A549 (cell line): Measurements from ENCODE around the gene OTUB2. TPM values are rescaled to one million over a fixed set of nuclear protein-coding genes. Genes with fewer than 3 reads are reported as not detected.

Experiments used
- ATAC-seq, 2 experiments: fragments of 200-7000 bp in 1 of 2; fragments of >200 bp in 1 of 2; cut with Nextera tagmentation in 1 of 2; cut with Tn5 transposase in 1 of 2; 3 replicates each; pipeline versions ENCODE4 v1.8.0 to v1.9.1; 2018 to 2020; ENCODE audit warnings: mild to moderate bottlenecking in 1 of 2, moderate library complexity in 1 of 2
- CTCF ChIA-PET: fragments of 300-600 bp; sonication (Branson Sonifier 250); formaldehyde crosslinking; extraction: SDS; loops from one replicate; lab custom pipeline; 2021; ENCODE audit warnings: antibody characterized with exemption, inconsistent platforms; lab: Yijun Ruan, JAX
- POLR2A ChIA-PET: fragments of 350-600 bp; formaldehyde crosslinking; extraction: SDS; loops from one replicate; lab custom pipeline; 2021; ENCODE audit warnings: antibody characterized with exemption, inconsistent platforms; lab: Yijun Ruan, JAX
- DNase-seq, 2 experiments: peaks; one replicate each; pipeline versions ENCODE4 v3.0.0 to v3.0.0-alpha.2; 2011 to 2016; ENCODE audit warnings: low read depth in 1 of 2, low spot score in 1 of 2
- FAIRE-seq: peaks from 2 replicates; lab custom pipeline; 2011; peaks lifted over from hg19 to GRCh38; lab: Jason Lieb, UNC
- H3K27ac ChIP-seq, 2 experiments: fragments of >200 bp; sonication (Bioruptor Twin); formaldehyde crosslinking; 3 replicates each; pipeline ENCODE4 v1.5.1; 2016 to 2017
- H3K4me1 ChIP-seq: fragments of >200 bp; sonication (Bioruptor Twin); formaldehyde crosslinking; 3 replicates; pipeline ENCODE4 v1.6.1; 2016
- H3K4me2 ChIP-seq: fragments of >200 bp; sonication (Bioruptor Twin); formaldehyde crosslinking; 3 replicates; pipeline ENCODE4 v1.6.1; 2016
- H3K4me3 ChIP-seq: fragments of >200 bp; sonication (Bioruptor Twin); formaldehyde crosslinking; 3 replicates; pipeline ENCODE4 v1.5.1; 2016
- H3K9me3 ChIP-seq: fragments of >200 bp; sonication (Bioruptor Twin); formaldehyde crosslinking; 3 replicates; pipeline ENCODE4 v1.6.1; 2016
- BCL3 ChIP-seq: fragments of >200 bp; sonication (Bioruptor Twin); formaldehyde crosslinking; IDR thresholded peaks from 3 replicates; pipeline ENCODE4 v1.6.1; 2016
- CEBPB ChIP-seq, 2 experiments: fragments of >200 bp in 1 of 2; sonication (Bioruptor Twin) in 1 of 2; formaldehyde crosslinking in 1 of 2; IDR thresholded peaks; 2 replicates each; pipeline ENCODE4 v1.6.1; 2012 to 2016
- CTCF ChIP-seq: fragments of >200 bp; sonication (Bioruptor Twin); formaldehyde crosslinking; IDR thresholded peaks from 3 replicates; pipeline ENCODE4 v1.5.1; 2016
- E2F6 ChIP-seq: IDR thresholded peaks from 2 replicates; pipeline ENCODE4 v1.6.1; 2012; ENCODE audit warnings: low read depth, borderline replicate concordance
- EHF ChIP-seq: fragments of 250-450 bp; sonication (Bioruptor Pico); IDR thresholded peaks from 2 replicates; pipeline ENCODE4 v1.5.0; 2020; ENCODE audit warnings: mild to moderate bottlenecking
- EHMT2 ChIP-seq: fragments of 200-600 bp; sonication (generic); IDR thresholded peaks from 2 replicates; pipeline ENCODE4 v1.6.1; 2016; ENCODE audit warnings: antibody characterized with exemption, low read depth, mild to moderate bottlenecking, moderate library complexity
- EP300 ChIP-seq, 2 experiments: fragments of >200 bp; sonication (Bioruptor Twin); formaldehyde crosslinking; IDR thresholded peaks; 2 replicates in 1 of 2; 3 replicates in 1 of 2; pipeline ENCODE4 v1.6.1; 2016 to 2017
- FOSB ChIP-seq: fragments of 250-450 bp; sonication (Bioruptor Pico); IDR thresholded peaks from 2 replicates; pipeline ENCODE4 v1.5.0; 2020; ENCODE audit warnings: mild to moderate bottlenecking, moderate library complexity
- GATA3 ChIP-seq: IDR thresholded peaks from 2 replicates; pipeline ENCODE4 v1.6.1; 2012; ENCODE audit warnings: borderline replicate concordance
- HEYL ChIP-seq: fragments of 250-450 bp; sonication (Bioruptor Pico); IDR thresholded peaks from 2 replicates; pipeline ENCODE4 v1.8.0; 2021; ENCODE audit warnings: mild to moderate bottlenecking, moderate library complexity
- HOXB13 ChIP-seq: fragments of 250-450 bp; sonication (Bioruptor Pico); IDR thresholded peaks from 2 replicates; pipeline ENCODE4 v1.5.0; 2020; ENCODE audit warnings: low read depth, mild to moderate bottlenecking, moderate library complexity
- NPAS2 ChIP-seq: fragments of 250-450 bp; sonication (Bioruptor Pico); IDR thresholded peaks from 2 replicates; pipeline ENCODE4 v1.8.0; 2022; ENCODE audit warnings: mild to moderate bottlenecking, moderate library complexity, borderline replicate concordance
- PHF8 ChIP-seq: fragments of 200-600 bp; sonication (generic); IDR thresholded peaks from 2 replicates; pipeline ENCODE4 v1.6.1; 2016; ENCODE audit warnings: low read depth, mild to moderate bottlenecking, antibody characterized with exemption, moderate library complexity, borderline replicate concordance
- RAD21 ChIP-seq, 2 experiments: fragments of >200 bp in 1 of 2; sonication (Bioruptor Twin) in 1 of 2; formaldehyde crosslinking in 1 of 2; IDR thresholded peaks in 1 of 2; conservative IDR thresholded peaks in 1 of 2; 2 replicates in 1 of 2; 3 replicates in 1 of 2; pipeline ENCODE4 v1.6.1; 2012 to 2018; ENCODE audit warnings: inconsistent platforms in 1 of 2
- RARB ChIP-seq: fragments of 250-450 bp; sonication (Bioruptor Pico); IDR thresholded peaks from 2 replicates; pipeline ENCODE4 v1.8.0; 2021; ENCODE audit warnings: mild to moderate bottlenecking, moderate library complexity
- RCOR1 ChIP-seq: fragments of 150-350 bp; IDR thresholded peaks from 2 replicates; pipeline ENCODE4 v1.6.1; 2014; ENCODE audit warnings: antibody characterized with exemption, low read length, low read depth
- RNF2 ChIP-seq: fragments of 200-600 bp; sonication (generic); IDR thresholded peaks from 2 replicates; pipeline ENCODE4 v1.6.1; 2016; ENCODE audit warnings: low read depth, mild to moderate bottlenecking, antibody characterized with exemption, moderate library complexity, borderline replicate concordance
- SMC3 ChIP-seq: fragments of >200 bp; sonication (Bioruptor Twin); formaldehyde crosslinking; IDR thresholded peaks from 3 replicates; pipeline ENCODE4 v1.6.1; 2018; ENCODE audit warnings: inconsistent platforms
- ZFP36 ChIP-seq: fragments of 450-650 bp; IDR thresholded peaks from 2 replicates; pipeline ENCODE4 v1.6.1; 2014; ENCODE audit warnings: borderline replicate concordance; ENCODE audit not compliant: partially characterized antibody
- WGBS: methylation state at CpG from one replicate; pipeline ENCODE4 v1.1.6; 2017; ENCODE audit errors: missing lambda C conversion rate; 5-methylcytosine and 5-hydroxymethylcytosine counted together
- polyA plus RNA-seq, 4 experiments: library from polyadenylated mRNA; depleted of rRNA in 3 of 4; stranded (reverse); fragments of >200 nt; fragmentation: RNase III in 1 of 4; extraction: RNeasy Plus Mini Kit Qiagen cat#74134 plus additional on column Dnase treatment in 1 of 4; gene quantifications; 2 replicates in 3 of 4; 3 replicates in 1 of 4; pipeline ENCODE4 v1.2.3, GENCODE V29; 2011 to 2017

OTUB2 gene
- polyA plus RNA-seq, 2 of the 4 experiments (the other 2 are of a cell fraction) = 1.2 to 2.5 TPM

DNA sequence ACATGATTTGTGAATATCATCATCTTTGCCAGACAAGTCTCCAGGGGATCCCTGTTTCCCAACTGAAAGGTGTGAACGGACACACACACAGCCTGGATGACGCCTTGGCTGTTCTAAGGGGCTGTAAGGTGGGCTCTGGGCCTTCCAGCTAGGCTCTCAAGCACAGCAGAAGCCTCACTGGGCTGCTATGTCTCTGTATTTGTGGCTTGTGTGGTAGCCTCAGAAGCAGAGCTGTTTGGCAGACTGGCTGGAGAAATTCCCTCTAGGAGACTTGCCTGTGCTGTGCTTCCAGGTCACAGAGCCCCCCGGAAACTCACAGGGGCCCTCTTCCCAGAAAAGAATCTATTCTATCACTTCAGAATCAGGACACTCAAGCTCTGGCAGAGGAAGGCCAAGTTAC lies 21.4 kb downstream of the OTUB2 start (continued):
- TF ChIP-seq BCL3 (no peak), FOSB (no peak)
- TF ChIP-seq, all 56 proteins: peak for 0

DNA sequence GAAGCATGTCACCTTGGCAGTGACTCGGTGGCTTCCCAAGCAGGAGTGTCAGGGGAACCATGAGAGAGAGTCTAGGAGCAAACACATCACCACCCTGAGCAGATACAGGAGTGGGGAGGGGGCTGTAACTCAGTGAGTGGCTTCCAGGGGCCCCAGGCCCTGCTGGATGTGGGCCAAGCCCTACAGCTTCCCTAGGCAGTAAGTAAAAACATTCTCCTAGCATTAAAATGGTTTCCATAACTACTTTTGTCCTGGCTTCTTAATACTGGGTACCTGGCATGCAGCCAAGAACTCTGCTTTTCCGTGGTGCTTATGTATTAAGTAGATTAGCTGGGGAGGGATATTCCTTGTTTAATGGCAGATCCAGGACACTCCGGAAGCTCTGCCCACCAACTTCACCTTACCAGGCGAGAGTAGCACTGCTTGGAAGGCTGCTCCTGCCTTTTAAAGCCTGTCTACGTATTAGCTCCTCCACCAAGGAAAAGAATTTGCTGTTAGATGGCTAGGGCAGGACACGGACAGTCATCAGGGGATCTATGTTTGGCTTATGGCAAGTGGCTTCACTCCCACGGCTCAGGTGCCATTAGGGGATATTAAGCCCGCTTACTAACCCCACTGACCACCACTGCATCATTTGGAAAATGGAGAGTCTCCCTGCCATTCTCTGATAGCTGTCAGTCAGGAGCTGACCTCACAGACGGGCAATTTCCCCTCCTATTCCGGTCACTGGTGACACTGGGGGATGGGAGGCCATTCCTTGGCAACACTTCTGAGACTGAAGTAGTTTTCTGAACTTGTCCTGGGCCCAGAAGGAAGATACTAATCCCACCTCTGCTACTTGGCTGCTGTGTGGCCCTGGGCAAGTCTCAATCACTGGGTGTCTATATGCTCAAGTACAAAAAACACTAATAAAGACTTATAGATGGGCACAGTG lies 22.8 kb downstream of the OTUB2 start:
- H3K4me1 ChIP-seq = no peaks in the 10 kb centered on the region
- CTCF ChIA-PET = interaction anchor here (1.3 to 10.9 kb wide), 5 partner anchors 12 to 109 kb away, joined by 3 to 82 read pairs (median 14); no protein-coding TSS in a partner anchor
- no peak for TF ChIP-seq CEBPB (IDR thresholded peaks at IDR 0.05)
- no peak for TF ChIP-seq RCOR1
- TF ChIP-seq EHF (CRISPR knock-in tag) = no peak
- TF ChIP-seq RAD21 (conservative IDR thresholded peaks at IDR 0.05 in 1 of 2, IDR thresholded peaks at IDR 0.05 in 1 of 2) = no peak
- TF ChIP-seq, all 56 proteins: peak for 0
- POLR2A ChIA-PET = no interaction called here
- DNase-seq = no peak
- FAIRE-seq = no peak
- no peak overlapping the region for H3K4me2 ChIP-seq
- 84% methylated on average over 10 of the region's 10 CpGs for WGBS
- no peaks in the 10 kb centered on the region for H3K9me3 ChIP-seq
- no peak overlapping the region for H3K4me3 ChIP-seq
- H3K27ac ChIP-seq = no peak overlapping the region
- no peak for ATAC-seq

GRCh38 chr14:94049625-94050023 lies 23.5 kb downstream of the OTUB2 start:
- no peak overlapping the region for H3K4me3 ChIP-seq
- FAIRE-seq (no peak), ATAC-seq (no peak), DNase-seq (no peak)
- ChIA-PET CTCF (interaction anchor here (1.3 to 10.9 kb wide), 4 partner anchors 11 to 110 kb away, joined by 3 to 82 read pairs (median 14); no protein-coding TSS in a partner anchor), POLR2A (no interaction called here)
- H3K9me3 ChIP-seq = no peaks in the 10 kb centered on the region
- H3K27ac ChIP-seq = no peak overlapping the region
- no peaks in the 10 kb centered on the region for H3K4me1 ChIP-seq
- WGBS = 100% methylated on average over 2 of the region's 2 CpGs
- TF ChIP-seq PHF8 (no peak), HEYL (CRISPR knock-in tag) (no peak), EHMT2 (no peak), E2F6 (no peak)
- TF ChIP-seq, all 56 proteins: peak for 0
- no peak overlapping the region for H3K4me2 ChIP-seq

DNA sequence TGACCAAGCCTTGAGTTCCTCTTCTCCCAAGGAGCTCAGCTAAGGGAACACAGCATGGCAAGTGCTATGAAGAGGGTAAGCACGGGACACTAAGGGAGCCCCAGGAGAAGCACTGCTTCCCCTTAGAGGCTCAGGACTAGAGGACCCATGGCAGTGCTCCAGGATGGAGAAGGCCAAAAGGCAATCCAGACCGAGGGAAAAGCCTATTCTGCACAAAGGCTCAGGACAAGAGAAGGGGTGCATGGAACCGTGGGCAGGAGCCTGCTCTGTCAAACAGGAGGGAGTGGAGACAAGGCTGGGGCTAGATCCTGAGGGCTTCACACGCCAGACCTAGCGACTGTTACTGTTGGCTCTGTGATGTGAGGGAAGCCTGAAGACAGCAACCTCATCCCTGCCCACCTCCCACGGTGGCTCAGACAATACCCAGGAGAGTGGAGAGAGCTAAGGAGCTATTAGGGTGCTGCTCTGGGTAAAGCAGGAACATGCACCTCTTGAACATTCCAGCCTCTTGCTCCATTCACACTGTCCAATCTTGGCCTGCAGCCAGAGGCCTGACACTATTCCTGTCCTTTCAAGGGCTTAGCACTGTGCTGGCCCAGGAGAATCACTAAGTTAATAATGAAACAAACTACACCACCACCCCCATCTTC lies 24.2 kb downstream of the OTUB2 start:
- no peaks in the 10 kb centered on the region for H3K4me1 ChIP-seq
- WGBS = 91% methylated on average over 6 of the region's 6 CpGs
- FAIRE-seq = no peak
- no peak overlapping the region for H3K4me3 ChIP-seq
- DNase-seq = no peak
- no peak for TF ChIP-seq RARB (CRISPR knock-in tag)
- ATAC-seq = no peak
- ChIA-PET POLR2A (interaction anchor here (1.3 kb wide), 1 partner anchor 86 kb away, joined by 4 read pairs; no protein-coding TSS in a partner anchor), CTCF (interaction anchor here (0.6 to 10.9 kb wide), 10 partner anchors 11 to 1382 kb away, joined by 3 to 82 read pairs (median 3); no protein-coding TSS in a partner anchor)
- no peak overlapping the region for H3K27ac ChIP-seq
- H3K4me2 ChIP-seq = no peak overlapping the region
- H3K9me3 ChIP-seq = no peaks in the 10 kb centered on the region

- 68% methylated on average over 9 of the region's 9 CpGs for WGBS
- peak; percentile 55 to 76; a peak in 3 of 6 replicates for ATAC-seq
- TF ChIP-seq FOSB = no peak
- no peak for TF ChIP-seq ZFP36
- peak; percentile 54 for TF ChIP-seq SMC3
- no peak for TF ChIP-seq PHF8
- TF ChIP-seq RAD21 (conservative IDR thresholded peaks at IDR 0.05 in 1 of 2, IDR thresholded peaks at IDR 0.05 in 1 of 2) = peak; percentile 29 to 34; a peak in 3 of 5 replicates
- peak; percentile 46 for TF ChIP-seq CTCF
- TF ChIP-seq EP300 (IDR thresholded peaks at IDR 0.05) = no peak
- TF ChIP-seq E2F6 = no peak
- TF ChIP-seq GATA3 = no peak
- TF ChIP-seq HOXB13 = no peak
- TF ChIP-seq NPAS2 = no peak
- no peak for TF ChIP-seq RNF2
These were observed 25.0 kb downstream of the OTUB2 start for GRCh38 chr14:94051115-94051514.

More at GRCh38 chr14:94051115-94051514, 25.0 kb downstream of the OTUB2 start:
- H3K9me3 ChIP-seq = no peaks in the 10 kb centered on the region
- no peaks in the 10 kb centered on the region for H3K4me1 ChIP-seq
- CTCF ChIA-PET = interaction anchor here (0.6 to 10.9 kb wide), 12 partner anchors 8 to 1382 kb away, joined by 3 to 82 read pairs (median 3); partner anchors contain the start of genes IFI27 and IFI27L2
- POLR2A ChIA-PET = interaction anchor here (1.3 kb wide), 1 partner anchor 86 kb away, joined by 4 read pairs; no protein-coding TSS in a partner anchor
- DNase-seq (peak in 1 of 2 experiments; percentile 41), FAIRE-seq (no peak)
- H3K4me3 ChIP-seq = no peak overlapping the region
- H3K27ac ChIP-seq = no peak overlapping the region
- no peak overlapping the region for H3K4me2 ChIP-seq
